Pancreas (tissue), 10 donors: ENCODE measurements around the gene OSR1. TPM values are rescaled to one million over a fixed set of nuclear protein-coding genes. Genes with fewer than 3 reads are reported as not detected.
A peak's percentile ranks its signal among the peaks of the same experiment; 100 is the strongest.
"Not testable (repeated sequence)": the region's sequence is repeated elsewhere in the genome, so short reads cannot be mapped to it uniquely, and the experiment has no call there.

ENCODE experiments used
- ATAC-seq, 4 donors: fragments of 200-7000 bp; cut with Tn5 transposase; one replicate each; pipeline versions ENCODE4 v1.8.0 to v1.9.1; 2020; ENCODE audit warnings: mild to moderate bottlenecking in 4 of 4, moderate library complexity in 4 of 4
- DNase-seq, 6 donors: peaks; one replicate each; pipeline ENCODE4 v3.0.0-alpha.2; 2020
- FAIRE-seq: peaks from 2 replicates; lab custom pipeline; 2012; peaks lifted over from hg19 to GRCh38; lab: Jason Lieb, UNC
- H3K27ac ChIP-seq, 4 donors: fragments of 200-600 bp; sonication (generic); 1 replicate in 3 of 4; 2 replicates in 1 of 4; pipeline versions ENCODE4 v1.5.0 to v1.8.0; 2020
- H3K27me3 ChIP-seq, 4 donors: fragments of 200-600 bp; one replicate each; pipeline ENCODE4 v1.8.0; 2021
- H3K36me3 ChIP-seq, 3 donors: fragments of 200-600 bp; sonication (generic) in 1 of 3; one replicate each; pipeline versions ENCODE4 v1.5.0 to v1.8.0; 2020 to 2021
- H3K4me1 ChIP-seq, 3 donors: fragments of 200-600 bp; one replicate each; pipeline ENCODE4 v1.8.0; 2021
- H3K4me3 ChIP-seq, 4 donors: fragments of 200-600 bp; sonication (generic) in 2 of 4; one replicate each; pipeline versions ENCODE4 v1.5.0 to v1.8.0; 2020 to 2021
- H3K9me3 ChIP-seq, 4 donors: fragments of 200-600 bp; one replicate each; pipeline ENCODE4 v1.8.0; 2021
- WGBS, 2 donors: extraction: QIAGEN DNeasy Blood & Tissue Kit; methylation state at CpG; one replicate each; pipeline ENCODE4 v1.1.7; 2013; 5-methylcytosine and 5-hydroxymethylcytosine counted together
- intact Hi-C, 3 donors: fragments of 100-400 bp; cut with DNase I; formaldehyde crosslinking; loops; one replicate each; pipeline versions ENCODE4 v1.11.1 to v1.14.2; 2022
- polyA plus RNA-seq, 2 donors: library from polyadenylated mRNA; stranded (reverse); fragments of 200-250 nt; gene quantifications; one replicate each; pipeline ENCODE4 v1.2.3, GENCODE V29; 2013
- total RNA-seq, 6 donors: library from RNA; stranded (reverse); fragmentation: NEBNext Ultra II Directional in 4 of 6; extraction: Animal tissue kit (Norgen Biotek cat#: 25700) in 4 of 6; gene quantifications; one replicate each; pipeline versions ENCODE4 v1.2.1 to v1.2.4, GENCODE V29; 2021 to 2023
- TF ChIP-seq, protein P1 (sequence below), 4 donors: fragments of 200-600 bp; sonication (generic) in 3 of 4; IDR thresholded peaks; one replicate each; pipeline versions ENCODE4 v1.5.0 to v1.8.0; 2021; ENCODE audit warnings: antibody characterized with exemption in 4 of 4
- donor health status: healthy with polysubstance abuse.
- donor health status: DM: no; HTN: no; CAD: no; lungs with moderate emphysema.
- donor health status: DM: no; HTN: no; CAD: no.
- donor health status: control.
- donor health status: control.
- donor health status: Bipolar disorder and iron deficiency.
- donor health status: DM: yes; HTN: yes; CAD: no.
- donor health status: DM: no; HTN: no; CAD: no.
- donor health status: DM: no; HTN: no; CAD: no.
- donor health status: DM: yes; HTN: yes; CAD: no.

Gene OSR1
- total RNA-seq (1 to 10 TPM in 2 of 6 donors, under 1 TPM in 4; 0.24 to 2.7 (median 0.77) TPM), polyA plus RNA-seq (1 to 10 TPM; 1.6 to 1.7 TPM)

DNA sequence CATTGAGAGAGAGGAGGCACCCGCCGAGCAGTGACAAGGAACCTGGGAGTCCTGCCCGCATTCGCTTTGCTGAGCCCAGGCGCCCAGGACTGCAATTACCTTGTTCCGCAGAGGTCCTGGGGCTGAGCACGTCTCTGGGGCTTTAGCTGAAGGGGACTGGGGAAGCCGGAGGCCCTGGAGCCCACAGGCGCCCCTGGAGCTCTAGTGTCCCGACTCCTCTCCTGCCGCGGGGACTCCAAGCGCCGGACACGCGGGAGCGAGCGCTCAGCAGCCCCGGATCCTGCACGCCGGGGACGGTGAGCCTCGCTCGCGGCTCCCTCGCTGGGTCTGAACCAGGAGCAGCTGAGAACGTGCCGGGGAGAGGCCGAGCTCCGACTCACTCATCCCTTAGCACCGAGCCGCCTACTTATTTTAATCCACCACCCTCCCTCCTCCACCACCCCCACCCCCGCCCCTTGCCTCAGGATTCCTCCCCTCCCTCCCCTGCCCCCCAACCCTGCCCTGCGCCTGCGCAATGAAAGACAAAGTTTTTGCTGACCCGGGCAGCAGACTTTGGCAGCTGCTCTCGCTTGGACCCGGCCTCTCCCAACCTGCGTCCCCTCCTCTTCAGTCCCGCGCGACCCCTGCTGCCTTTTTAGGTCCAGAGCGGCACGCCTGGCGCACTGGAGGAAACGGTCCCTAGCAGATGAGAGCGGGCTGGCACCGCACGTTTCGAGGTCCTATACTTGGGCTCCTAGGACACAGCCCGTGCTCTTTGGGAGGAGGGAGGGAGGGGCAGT lies at the start of gene OSR1:
OSR1 (minus strand) TSS at position 382 of the 779 bp plus-strand sequence. CDS start 4,818 bp downstream, outside the sequence.
- peaks cover 0 to 61% (median 9%) of the 10 kb centered on the region in 4 donors for H3K27me3 ChIP-seq
- H3K4me1 ChIP-seq: no peaks in the 10 kb centered on the region
- ATAC-seq (peak; percentile 43 to 54 (median 54)), DNase-seq (peak in 3 of 6 donors; percentile 40 to 85 (median 79)), FAIRE-seq (no peak)
- peak within 1 kb of the TSS; percentile 11 to 64 (median 32) for H3K4me3 ChIP-seq
- no peak within 1 kb of the TSS for H3K27ac ChIP-seq
- TF ChIP-seq, protein P1, sequence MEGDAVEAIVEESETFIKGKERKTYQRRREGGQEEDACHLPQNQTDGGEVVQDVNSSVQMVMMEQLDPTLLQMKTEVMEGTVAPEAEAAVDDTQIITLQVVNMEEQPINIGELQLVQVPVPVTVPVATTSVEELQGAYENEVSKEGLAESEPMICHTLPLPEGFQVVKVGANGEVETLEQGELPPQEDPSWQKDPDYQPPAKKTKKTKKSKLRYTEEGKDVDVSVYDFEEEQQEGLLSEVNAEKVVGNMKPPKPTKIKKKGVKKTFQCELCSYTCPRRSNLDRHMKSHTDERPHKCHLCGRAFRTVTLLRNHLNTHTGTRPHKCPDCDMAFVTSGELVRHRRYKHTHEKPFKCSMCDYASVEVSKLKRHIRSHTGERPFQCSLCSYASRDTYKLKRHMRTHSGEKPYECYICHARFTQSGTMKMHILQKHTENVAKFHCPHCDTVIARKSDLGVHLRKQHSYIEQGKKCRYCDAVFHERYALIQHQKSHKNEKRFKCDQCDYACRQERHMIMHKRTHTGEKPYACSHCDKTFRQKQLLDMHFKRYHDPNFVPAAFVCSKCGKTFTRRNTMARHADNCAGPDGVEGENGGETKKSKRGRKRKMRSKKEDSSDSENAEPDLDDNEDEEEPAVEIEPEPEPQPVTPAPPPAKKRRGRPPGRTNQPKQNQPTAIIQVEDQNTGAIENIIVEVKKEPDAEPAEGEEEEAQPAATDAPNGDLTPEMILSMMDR (IDR thresholded peaks at IDR 0.05): no peak
- intact Hi-C loops: loop anchor here in 1 of 3 donors (10.0 kb wide), 1 partner anchor 604 kb away; no protein-coding TSS in a partner anchor
- no peaks in the 10 kb centered on the region for H3K9me3 ChIP-seq
- 3% methylated on average over 47 to 51 of the region's 51 CpGs for WGBS, 2 donors
- no peaks in the 10 kb centered on the region for H3K36me3 ChIP-seq

DNA sequence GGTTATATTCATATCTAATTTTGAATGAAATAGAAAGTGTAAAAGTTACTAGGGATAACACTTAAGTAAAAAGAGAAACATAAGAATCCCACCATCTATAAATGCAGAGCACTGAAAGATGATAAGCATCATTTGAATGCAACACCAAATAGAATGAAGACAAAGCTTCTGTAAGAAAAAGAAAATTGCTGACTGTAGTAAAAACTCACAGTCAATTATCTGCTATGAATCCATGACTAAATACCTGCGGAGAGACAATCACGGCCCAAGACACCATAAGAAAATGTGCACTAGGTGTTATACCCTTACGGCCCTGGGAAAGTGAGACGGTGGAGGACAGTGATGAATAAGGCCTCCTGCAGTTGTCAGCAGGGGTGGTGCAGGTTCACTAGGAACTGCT lies 45.4 kb upstream of the OSR1 start:
- Histone ChIP-seq H3K4me1 (no peaks in the 10 kb centered on the region), H3K27me3 (peaks cover 0 to 6% (median 0%) of the 10 kb centered on the region in 4 donors), H3K36me3 (no peaks in the 10 kb centered on the region), H3K27ac (no peak overlapping the region), H3K9me3 (no peaks in the 10 kb centered on the region), H3K4me3 (no peak overlapping the region)
- TF ChIP-seq, protein P1 (IDR thresholded peaks at IDR 0.05): no peak
- intact Hi-C loops: no loop called here
- FAIRE-seq (no peak), DNase-seq (no peak), ATAC-seq (no peak)
- 64 to 88% methylated on average over 4 of the region's 4 CpGs for WGBS, 2 donors

GRCh38 chr2:19392191-19392590 lies 33.8 kb upstream of the OSR1 start:
- intact Hi-C loops: no loop called here
- H3K4me1 ChIP-seq: no peaks in the 10 kb centered on the region
- no peak overlapping the region for H3K4me3 ChIP-seq
- FAIRE-seq (no peak), ATAC-seq (no peak), DNase-seq (no peak)
- no peaks in the 10 kb centered on the region for H3K9me3 ChIP-seq
- no peaks in the 10 kb centered on the region for H3K36me3 ChIP-seq
- H3K27me3 ChIP-seq: no peaks in the 10 kb centered on the region
- H3K27ac ChIP-seq: no peak overlapping the region
- TF ChIP-seq, protein P1 (IDR thresholded peaks at IDR 0.05): no peak
- 82% methylated on average over 4 of the region's 4 CpGs for WGBS, 2 donors

- H3K4me3 ChIP-seq, intact Hi-C loops, H3K36me3 ChIP-seq, FAIRE-seq, ATAC-seq, DNase-seq, H3K4me1 ChIP-seq, H3K9me3 ChIP-seq, H3K27me3 ChIP-seq, H3K27ac ChIP-seq: not testable (repeated sequence)
- WGBS, 2 donors: 64 to 75% methylated on average over 7 of the region's 7 CpGs
These were observed 31.0 kb upstream of the OSR1 start for GRCh38 chr2:19389469-19389868.

- no peak overlapping the region for H3K4me3 ChIP-seq
- H3K36me3 ChIP-seq: no peaks in the 10 kb centered on the region
- H3K27me3 ChIP-seq: no peaks in the 10 kb centered on the region
- no peaks in the 10 kb centered on the region for H3K9me3 ChIP-seq
- intact Hi-C loops: no loop called here
- DNase-seq (no peak), FAIRE-seq (no peak), ATAC-seq (no peak)
- H3K4me1 ChIP-seq: no peaks in the 10 kb centered on the region
- no peak overlapping the region for H3K27ac ChIP-seq
- TF ChIP-seq, protein P1 (IDR thresholded peaks at IDR 0.05): no peak
These were observed 22.1 kb upstream of the OSR1 start for GRCh38 chr2:19380532-19380931.
